Measurements from ENCODE around the gene PRIMA1.

DNA sequence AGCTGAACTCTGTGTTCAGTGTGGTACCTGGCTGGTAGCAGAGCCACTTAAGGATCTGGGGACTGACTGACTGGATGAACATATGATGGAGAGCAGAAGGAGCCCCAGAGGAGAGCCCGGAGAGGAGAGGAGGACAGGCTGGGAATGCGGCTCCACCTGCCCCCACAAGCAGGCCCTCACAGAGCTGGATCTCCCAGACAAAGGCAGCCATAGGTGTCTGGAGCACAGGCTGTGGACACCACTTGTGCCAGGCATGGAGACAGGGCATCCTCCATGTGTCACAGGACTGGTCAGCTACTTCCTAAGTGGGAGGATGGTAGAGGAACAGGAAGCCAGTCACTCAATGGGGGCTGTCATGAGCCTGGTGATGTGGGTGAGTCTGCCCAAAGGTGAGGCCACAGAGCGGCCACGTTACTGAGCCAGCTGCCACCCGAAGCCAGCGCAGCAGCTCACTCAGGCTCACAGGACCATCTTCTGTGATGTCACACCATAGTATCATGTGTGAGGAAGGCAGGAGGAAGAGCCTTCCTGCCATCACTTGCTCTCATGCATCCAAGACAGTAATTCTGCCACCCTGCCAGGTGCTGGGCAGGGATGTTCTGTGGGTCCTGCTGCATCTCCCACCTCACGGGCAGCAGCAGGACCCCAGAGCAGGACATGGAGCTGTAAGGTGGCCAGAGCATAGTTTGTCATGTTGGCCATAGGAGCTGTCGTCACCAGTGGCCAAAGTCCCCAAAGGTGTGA lies 72.1 kb downstream of the PRIMA1 start:
- TF ChIP-seq, protein P1, sequence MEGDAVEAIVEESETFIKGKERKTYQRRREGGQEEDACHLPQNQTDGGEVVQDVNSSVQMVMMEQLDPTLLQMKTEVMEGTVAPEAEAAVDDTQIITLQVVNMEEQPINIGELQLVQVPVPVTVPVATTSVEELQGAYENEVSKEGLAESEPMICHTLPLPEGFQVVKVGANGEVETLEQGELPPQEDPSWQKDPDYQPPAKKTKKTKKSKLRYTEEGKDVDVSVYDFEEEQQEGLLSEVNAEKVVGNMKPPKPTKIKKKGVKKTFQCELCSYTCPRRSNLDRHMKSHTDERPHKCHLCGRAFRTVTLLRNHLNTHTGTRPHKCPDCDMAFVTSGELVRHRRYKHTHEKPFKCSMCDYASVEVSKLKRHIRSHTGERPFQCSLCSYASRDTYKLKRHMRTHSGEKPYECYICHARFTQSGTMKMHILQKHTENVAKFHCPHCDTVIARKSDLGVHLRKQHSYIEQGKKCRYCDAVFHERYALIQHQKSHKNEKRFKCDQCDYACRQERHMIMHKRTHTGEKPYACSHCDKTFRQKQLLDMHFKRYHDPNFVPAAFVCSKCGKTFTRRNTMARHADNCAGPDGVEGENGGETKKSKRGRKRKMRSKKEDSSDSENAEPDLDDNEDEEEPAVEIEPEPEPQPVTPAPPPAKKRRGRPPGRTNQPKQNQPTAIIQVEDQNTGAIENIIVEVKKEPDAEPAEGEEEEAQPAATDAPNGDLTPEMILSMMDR (IDR thresholded peaks at IDR 0.05) = no peak
- TF ChIP-seq POLR2A (IDR thresholded peaks at IDR 0.05) = no peak
